GM19099 (cell line): ENCODE data around the gene AKNAD1.

Experiments
- POLR2A ChIP-seq: IDR thresholded peaks from 3 replicates; pipeline ENCODE4 v1.6.1; 2011; ENCODE audit warnings: low read depth; ENCODE audit not compliant: insufficient read length; ENCODE audit errors: extremely low read depth

AKNAD1 gene

GRCh38 chr1:108851567-108851966 is 5.3 kb downstream of the AKNAD1 start:
- no peak for TF ChIP-seq POLR2A

GRCh38 chr1:108850929-108851328 is 6.0 kb downstream of the AKNAD1 start:
- no peak for TF ChIP-seq POLR2A

- no peak for TF ChIP-seq POLR2A
Measured at GRCh38 chr1:108848806-108849205, 8.1 kb downstream of the AKNAD1 start.

GRCh38 chr1:108847494-108847893 is 9.4 kb downstream of the AKNAD1 start:
- no peak for TF ChIP-seq POLR2A

- TF ChIP-seq POLR2A, result no peak
Measured at GRCh38 chr1:108845991-108846390, 10.9 kb downstream of the AKNAD1 start.

GRCh38 chr1:108845446-108845845 is 11.4 kb downstream of the AKNAD1 start:
- TF ChIP-seq POLR2A, result no peak

- TF ChIP-seq POLR2A, result no peak
Measured at GRCh38 chr1:108843390-108844137, 13.3 kb downstream of the AKNAD1 start.

GRCh38 chr1:108842525-108843181 is 14.2 kb downstream of the AKNAD1 start:
- TF ChIP-seq POLR2A, result no peak

GRCh38 chr1:108841703-108842102 is 15.2 kb downstream of the AKNAD1 start:
- no peak for TF ChIP-seq POLR2A

GRCh38 chr1:108832929-108833328 is 24.0 kb downstream of the AKNAD1 start:
- no peak for TF ChIP-seq POLR2A

GRCh38 chr1:108831225-108831624 is 25.7 kb downstream of the AKNAD1 start:
- TF ChIP-seq POLR2A, result no peak

- TF ChIP-seq POLR2A, result no peak
Measured at GRCh38 chr1:108830119-108831008, 26.5 kb downstream of the AKNAD1 start.

GRCh38 chr1:108829498-108829916 is 27.4 kb downstream of the AKNAD1 start:
- TF ChIP-seq POLR2A, result no peak

GRCh38 chr1:108828074-108828961 is 28.6 kb downstream of the AKNAD1 start:
- no peak for TF ChIP-seq POLR2A
